Measurements from ENCODE around the gene RALGPS1. TPM values are rescaled to one million over a fixed set of nuclear protein-coding genes. Genes with fewer than 3 reads are reported as not detected.

The RALGPS1 gene
- total RNA-seq, 1 experiment from 2014 or later: 0.03 TPM

- H3K36me3 ChIP-seq: no peaks in the 10 kb centered on the region
- H3K27me3 ChIP-seq: no peaks in the 10 kb centered on the region
- no peak overlapping the region for H3K4me3 ChIP-seq
- no peaks in the 10 kb centered on the region for H3K9me3 ChIP-seq
- no peak for DNase-seq
Observed at GRCh38 chr9:127211983-127212382, 297.4 kb downstream of the RALGPS1 start.

- DNase-seq: no peak
- H3K9me3 ChIP-seq: no peaks in the 10 kb centered on the region
- no peaks in the 10 kb centered on the region for H3K27me3 ChIP-seq
- no peaks in the 10 kb centered on the region for H3K36me3 ChIP-seq
- H3K4me3 ChIP-seq: no peak overlapping the region
Observed at GRCh38 chr9:127212453-127212852, 297.9 kb downstream of the RALGPS1 start.

- DNase-seq: no peak
- no peaks in the 10 kb centered on the region for H3K9me3 ChIP-seq
- H3K36me3 ChIP-seq: no peaks in the 10 kb centered on the region
- no peak overlapping the region for H3K4me3 ChIP-seq
- H3K27me3 ChIP-seq: no peaks in the 10 kb centered on the region
Observed at GRCh38 chr9:127213859-127214258, 299.3 kb downstream of the RALGPS1 start.

DNA sequence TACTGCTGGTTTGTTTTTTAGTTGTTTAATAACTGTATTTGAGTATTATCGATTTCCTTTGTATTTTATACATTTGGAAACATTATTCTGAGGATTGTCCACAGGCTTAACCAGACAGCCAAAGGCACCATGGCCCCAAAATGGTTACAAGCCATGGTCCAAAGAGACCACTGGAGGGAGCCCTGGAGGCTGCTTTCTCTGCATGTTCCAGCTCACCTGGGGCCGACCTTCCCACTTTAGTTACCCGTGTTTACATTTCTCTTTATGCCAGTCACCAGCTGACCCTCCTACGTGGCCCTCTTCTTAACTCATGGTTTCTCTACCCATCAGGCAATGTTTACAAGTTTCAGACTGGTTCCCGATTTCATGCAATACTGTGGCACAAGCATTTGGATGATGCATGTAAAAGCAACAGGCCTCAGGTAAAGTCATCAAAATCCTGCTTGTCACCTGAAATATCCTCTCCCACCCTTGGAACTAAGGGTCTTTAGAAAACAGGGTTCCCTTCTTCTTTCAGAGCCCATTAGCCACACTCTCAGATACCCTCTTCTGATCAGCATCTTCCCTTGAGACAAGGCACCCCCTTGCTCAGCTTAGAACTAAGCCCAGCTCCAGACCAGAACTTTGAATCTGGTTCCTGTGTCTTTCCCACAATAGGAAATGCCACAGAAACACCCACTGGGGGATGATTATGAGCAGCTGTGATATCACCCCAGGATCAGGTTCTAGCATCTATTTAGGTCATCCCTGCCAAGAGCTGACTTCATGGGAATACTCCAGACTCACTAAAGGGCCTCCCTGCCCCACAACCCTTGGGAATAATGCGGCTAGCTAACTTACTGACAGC is 300.1 kb downstream of the RALGPS1 start:
- Histone ChIP-seq H3K4me3 (no peak overlapping the region), H3K36me3 (no peaks in the 10 kb centered on the region), H3K9me3 (no peaks in the 10 kb centered on the region), H3K27me3 (no peaks in the 10 kb centered on the region)
- peak; percentile 32 for DNase-seq

GRCh38 chr9:127215268-127216209 is 301.0 kb downstream of the RALGPS1 start:
- DNase-seq: no peak
- Histone ChIP-seq H3K9me3 (no peaks in the 10 kb centered on the region), H3K36me3 (no peaks in the 10 kb centered on the region), H3K27me3 (peaks cover 2% of the 10 kb centered on the region; the same call in 1 of the 2 replicates), H3K4me3 (no peak overlapping the region)

DNA sequence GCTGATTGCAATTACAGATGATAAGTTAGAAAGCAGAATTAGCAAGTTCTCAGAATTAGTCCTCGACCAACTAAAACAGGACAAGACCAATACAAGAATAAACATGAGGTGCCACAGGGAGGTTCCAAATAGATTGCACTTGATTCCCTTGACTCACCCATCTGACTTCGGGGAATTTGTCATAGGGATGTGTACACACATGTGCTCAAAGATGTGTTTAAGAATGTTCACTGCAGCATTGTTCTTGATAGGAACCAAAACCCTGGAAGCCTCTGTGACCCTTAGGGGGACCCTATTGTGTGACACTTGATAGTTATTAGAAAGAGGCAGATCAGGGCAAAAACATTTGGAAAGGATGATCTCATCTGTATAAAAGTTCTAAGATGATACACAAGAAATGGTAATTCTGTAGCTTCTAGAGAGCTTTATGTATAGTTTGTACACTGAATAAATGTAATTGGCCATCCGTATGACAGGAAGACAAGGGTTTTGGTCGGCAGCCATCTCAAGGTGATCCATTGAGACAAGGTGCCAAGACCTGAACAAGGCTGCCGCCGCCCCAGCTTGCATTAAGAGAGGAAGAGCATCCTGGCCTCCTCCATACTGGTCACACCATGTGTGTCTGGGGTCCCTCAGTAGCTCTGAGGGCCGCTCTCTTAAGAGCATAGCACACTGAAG is 301.8 kb downstream of the RALGPS1 start:
- DNase-seq: no peak
- Histone ChIP-seq H3K9me3 (no peaks in the 10 kb centered on the region), H3K36me3 (no peaks in the 10 kb centered on the region), H3K27me3 (peaks cover 3% of the 10 kb centered on the region; the same call in 1 of the 2 replicates), H3K4me3 (no peak overlapping the region)

GRCh38 chr9:127216888-127217217 is 302.3 kb downstream of the RALGPS1 start:
- H3K36me3 ChIP-seq: no peaks in the 10 kb centered on the region
- no peak overlapping the region for H3K4me3 ChIP-seq
- no peaks in the 10 kb centered on the region for H3K9me3 ChIP-seq
- H3K27me3 ChIP-seq: peaks cover 4% of the 10 kb centered on the region
- no peak for DNase-seq

DNA sequence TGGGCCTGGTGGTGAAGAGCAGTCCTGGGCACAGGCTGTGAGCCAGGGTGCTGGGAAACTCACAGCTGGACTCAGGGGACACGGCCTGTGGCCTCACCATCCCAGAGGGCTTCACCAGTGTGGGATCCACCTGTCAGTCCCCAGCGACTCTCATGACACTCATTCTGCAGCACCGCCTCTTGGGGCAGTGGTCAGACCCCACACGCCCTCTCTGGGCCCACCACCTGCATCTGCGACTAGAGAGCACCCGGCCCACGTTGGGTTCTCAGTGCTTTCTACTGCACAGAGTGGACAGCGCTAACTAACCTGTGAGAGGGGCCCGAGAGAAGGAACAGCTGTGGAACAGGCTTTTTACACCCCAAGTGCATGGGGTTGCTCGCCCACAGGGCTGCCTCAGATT is 304.2 kb downstream of the RALGPS1 start:
- no peak for DNase-seq
- no peaks in the 10 kb centered on the region for H3K36me3 ChIP-seq
- H3K9me3 ChIP-seq: no peaks in the 10 kb centered on the region
- no peak overlapping the region for H3K4me3 ChIP-seq
- peaks cover 15% of the 10 kb centered on the region for H3K27me3 ChIP-seq

GRCh38 chr9:127219520-127219919 is 304.9 kb downstream of the RALGPS1 start:
- no peaks in the 10 kb centered on the region for H3K9me3 ChIP-seq
- no peaks in the 10 kb centered on the region for H3K36me3 ChIP-seq
- H3K27me3 ChIP-seq: peaks cover 19% of the 10 kb centered on the region
- no peak for DNase-seq
- H3K4me3 ChIP-seq: no peak overlapping the region

DNA sequence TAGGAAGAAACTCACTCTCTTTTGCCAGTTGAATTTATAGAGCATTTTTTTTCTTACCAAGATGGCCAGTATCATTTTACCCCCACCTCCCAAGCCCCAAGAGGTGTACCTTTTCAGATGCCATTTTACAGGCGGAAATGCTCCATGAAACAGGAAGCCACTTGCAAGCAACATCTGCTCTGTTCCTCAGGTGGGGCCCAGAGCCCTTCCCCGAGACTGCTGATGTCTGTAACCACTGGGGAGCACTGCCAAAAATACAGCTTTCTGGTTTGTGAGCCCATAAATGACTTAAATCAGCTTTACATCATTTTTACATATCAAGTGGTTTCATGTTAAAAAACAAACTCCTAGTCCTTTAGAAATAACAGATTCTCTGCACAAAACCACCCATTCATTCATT is 307.1 kb downstream of the RALGPS1 start:
- Histone ChIP-seq H3K36me3 (no peaks in the 10 kb centered on the region), H3K9me3 (no peaks in the 10 kb centered on the region), H3K4me3 (no peak overlapping the region), H3K27me3 (peaks cover 19% of the 10 kb centered on the region)
- DNase-seq: no peak

- Histone ChIP-seq H3K36me3 (no peaks in the 10 kb centered on the region; the same call in 1 of the 2 replicates), H3K27me3 (peaks cover 19% of the 10 kb centered on the region), H3K9me3 (no peaks in the 10 kb centered on the region), H3K4me3 (no peak overlapping the region)
- DNase-seq: no peak
Observed at GRCh38 chr9:127222388-127223095, 308.0 kb downstream of the RALGPS1 start.

GRCh38 chr9:127223266-127223665 is 308.7 kb downstream of the RALGPS1 start:
- Histone ChIP-seq H3K4me3 (no peak overlapping the region), H3K27me3 (peaks cover 19% of the 10 kb centered on the region), H3K9me3 (no peaks in the 10 kb centered on the region), H3K36me3 (no peaks in the 10 kb centered on the region; the same call in 1 of the 2 replicates)
- no peak for DNase-seq

DNA sequence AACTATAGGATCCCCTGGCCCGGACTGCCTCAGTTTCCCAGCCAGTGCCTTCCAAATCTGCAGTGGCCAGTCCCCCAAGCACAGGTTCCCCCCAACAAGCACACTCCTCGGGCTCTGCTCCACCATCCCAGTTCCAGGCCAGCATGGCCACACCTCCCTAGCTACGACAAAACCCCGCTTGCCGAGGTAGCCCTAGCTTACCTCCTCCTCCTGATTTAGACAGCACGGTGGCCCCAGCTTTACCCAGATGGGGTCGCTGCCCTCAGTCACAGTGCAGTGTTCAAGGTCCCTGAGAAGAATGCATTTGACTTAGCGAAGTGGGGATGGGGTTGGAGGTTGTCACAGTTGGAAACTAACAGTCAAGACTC is 309.2 kb downstream of the RALGPS1 start:
- Histone ChIP-seq H3K36me3 (no peaks in the 10 kb centered on the region; the same call in 1 of the 2 replicates), H3K27me3 (peaks cover 19% of the 10 kb centered on the region), H3K4me3 (peak overlapping the region; percentile 55), H3K9me3 (no peaks in the 10 kb centered on the region)
- no peak for DNase-seq

- Histone ChIP-seq H3K36me3 (no peaks in the 10 kb centered on the region; the same call in 1 of the 2 replicates), H3K4me3 (peak overlapping the region; percentile 55), H3K27me3 (peaks cover 19% of the 10 kb centered on the region), H3K9me3 (no peaks in the 10 kb centered on the region)
- DNase-seq: peak; percentile 85
Observed at GRCh38 chr9:127224178-127224882, 309.7 kb downstream of the RALGPS1 start.

DNA sequence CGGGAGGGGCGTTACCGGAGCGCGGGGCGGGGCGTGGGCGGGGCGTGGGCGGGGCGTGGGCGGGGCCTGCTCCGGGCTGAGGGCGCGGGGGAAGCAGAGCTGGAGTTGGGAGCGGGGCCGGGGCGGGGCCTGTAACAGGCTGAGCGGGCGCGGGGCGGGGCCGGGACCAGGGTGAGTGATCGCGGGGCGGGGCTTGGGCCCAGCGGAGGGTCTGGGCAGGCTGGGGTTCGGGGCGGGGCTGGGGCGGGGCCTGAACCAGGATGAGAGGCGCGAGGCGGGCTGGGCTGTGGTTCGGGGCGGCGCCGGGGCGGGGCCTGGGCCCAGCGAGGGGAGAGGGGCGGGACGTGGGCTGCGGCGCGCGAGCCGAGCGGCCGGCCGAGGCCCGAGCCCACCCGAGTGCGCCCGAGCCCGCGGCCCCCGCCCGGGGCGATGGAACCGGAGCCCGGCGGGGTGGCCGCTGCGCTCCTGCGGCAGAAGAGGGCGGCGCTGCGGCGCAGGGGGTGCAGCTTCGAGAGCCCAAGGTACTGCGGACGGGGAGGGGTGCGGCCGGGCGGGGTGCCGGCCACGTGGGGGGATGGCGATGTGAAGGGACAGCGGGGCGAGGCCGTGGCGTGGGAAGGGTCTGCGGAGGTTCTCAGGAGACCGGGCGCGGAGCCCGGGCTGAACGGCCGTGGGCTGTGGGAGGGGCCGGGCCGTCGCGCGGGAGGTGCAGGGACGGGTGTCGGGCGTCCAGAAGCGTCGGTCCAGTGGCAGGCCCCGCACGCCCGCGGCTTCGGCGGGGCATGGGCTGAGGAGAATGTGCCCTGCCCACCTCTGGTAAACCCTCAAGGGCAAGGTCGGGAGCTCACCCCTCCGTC is 310.5 kb downstream of the RALGPS1 start:
- Histone ChIP-seq H3K27me3 (peaks cover 19% of the 10 kb centered on the region), H3K4me3 (peak overlapping the region; percentile 65), H3K9me3 (no peaks in the 10 kb centered on the region), H3K36me3 (no peaks in the 10 kb centered on the region; the same call in 1 of the 2 replicates)
- DNase-seq: peak; percentile 92
